CD14-positive monocyte (primary cell): ENCODE data around the gene STAT4. TPM values are rescaled to one million over a fixed set of nuclear protein-coding genes. Genes with fewer than 3 reads are reported as not detected.

Experiments
- DNase-seq, 3 donors: peaks; one replicate each; pipeline ENCODE4 v3.0.0-alpha.2; 2011 to 2022
- H2AFZ ChIP-seq: 2 replicates; pipeline ENCODE4 v1.6.0; 2012; ENCODE audit warnings: mild to moderate bottlenecking, low read depth, low read length, inconsistent platforms; ENCODE audit not compliant: insufficient read depth, poor library complexity, severe bottlenecking
- H3K27ac ChIP-seq, 2 donors: 1 replicate in 1 of 2; 2 replicates in 1 of 2; pipeline ENCODE4 v1.5.1; 2012 to 2013; ENCODE audit warnings: low read length in 2 of 2, control low read depth in 1 of 2, inconsistent platforms in 1 of 2, low read depth in 1 of 2, mild to moderate bottlenecking in 1 of 2
- H3K27me3 ChIP-seq, 2 donors: one replicate each; pipeline versions ENCODE4 v1.6.0 to v1.6.1; 2011 to 2013; ENCODE audit warnings: low read length in 2 of 2; ENCODE audit not compliant: control insufficient read depth in 2 of 2, insufficient read depth in 2 of 2
- H3K36me3 ChIP-seq, 2 donors: replicated peaks in 1 of 2; 1 replicate in 1 of 2; 2 replicates in 1 of 2; pipeline versions ENCODE4 v1.5.1 to v1.6.1; 2012 to 2013; ENCODE audit warnings: low read length in 2 of 2, control low read depth in 1 of 2, inconsistent platforms in 1 of 2, mild to moderate bottlenecking in 1 of 2; ENCODE audit not compliant: insufficient read depth in 2 of 2, control insufficient read depth in 1 of 2
- H3K4me1 ChIP-seq, 2 donors: 1 replicate in 1 of 2; 2 replicates in 1 of 2; pipeline versions ENCODE4 v1.5.1 to v1.6.1; 2012 to 2013; ENCODE audit warnings: low read length in 2 of 2, control low read depth in 1 of 2, inconsistent platforms in 1 of 2, mild to moderate bottlenecking in 1 of 2, moderate library complexity in 1 of 2; ENCODE audit not compliant: insufficient read depth in 2 of 2, control insufficient read depth in 1 of 2
- H3K4me2 ChIP-seq: replicated peaks from 2 replicates; pipeline ENCODE3; 2012; ENCODE audit warnings: low read length, moderate library complexity, mild to moderate bottlenecking; ENCODE audit not compliant: poor library complexity, severe bottlenecking; ENCODE audit errors: extremely low read depth
- H3K4me3 ChIP-seq, 3 experiments: fragments of 200-600 bp in 1 of 3; sonication (generic) in 1 of 3; replicated peaks in 1 of 3; 1 replicate in 2 of 3; 2 replicates in 1 of 3; pipeline ENCODE4 v1.5.1; 2011 to 2013; ENCODE audit warnings: low read length in 3 of 3, mild to moderate bottlenecking in 3 of 3, control low read depth in 2 of 3, low read depth in 2 of 3, inconsistent platforms in 1 of 3, moderate library complexity in 1 of 3
- H3K79me2 ChIP-seq: 2 replicates; pipeline ENCODE4 v1.6.0; 2012; ENCODE audit warnings: mild to moderate bottlenecking, control low read depth, inconsistent platforms, low read length, moderate library complexity; ENCODE audit not compliant: insufficient read depth
- H3K9ac ChIP-seq: 2 replicates; pipeline ENCODE4 v1.6.0; 2017; ENCODE audit warnings: low read length, mild to moderate bottlenecking; ENCODE audit not compliant: insufficient read depth, poor library complexity, severe bottlenecking
- H3K9me3 ChIP-seq, 2 donors: replicated peaks in 1 of 2; 1 replicate in 1 of 2; 2 replicates in 1 of 2; pipeline versions ENCODE4 v1.5.1 to v1.6.1; 2012 to 2013; ENCODE audit warnings: low read length in 2 of 2, control low read depth in 1 of 2; ENCODE audit not compliant: control insufficient read depth in 1 of 2, insufficient read depth in 1 of 2
- H4K20me1 ChIP-seq: 2 replicates; pipeline ENCODE4 v1.6.0; 2012; ENCODE audit warnings: mild to moderate bottlenecking, low read length, control low read depth, moderate library complexity; ENCODE audit not compliant: insufficient read depth
- H3K27ac Mint-ChIP-seq, 7 donors: one replicate each; pipeline ENCODE4 v1.8.0; 2020; ENCODE audit warnings: mild to moderate bottlenecking in 7 of 7, mixed read lengths in 7 of 7, moderate library complexity in 6 of 7, inconsistent platforms in 2 of 7
- H3K27me3 Mint-ChIP-seq, 3 donors: one replicate each; pipeline ENCODE4 v1.8.0; 2021 to 2022; ENCODE audit warnings: low read depth in 3 of 3, mild to moderate bottlenecking in 3 of 3, mixed read lengths in 3 of 3, moderate library complexity in 3 of 3, inconsistent platforms in 1 of 3
- H3K36me3 Mint-ChIP-seq, 2 donors: one replicate each; pipeline ENCODE4 v1.8.0; 2020; ENCODE audit warnings: mixed read lengths in 2 of 2, inconsistent platforms in 1 of 2, mild to moderate bottlenecking in 1 of 2
- H3K4me1 Mint-ChIP-seq: one replicate; pipeline ENCODE4 v1.8.0; 2020; ENCODE audit warnings: mild to moderate bottlenecking, mixed read lengths
- H3K4me3 Mint-ChIP-seq, 2 donors: one replicate each; pipeline ENCODE4 v1.8.0; 2020; ENCODE audit warnings: mild to moderate bottlenecking in 2 of 2, mixed read lengths in 2 of 2, moderate library complexity in 1 of 2
- H3K9me3 Mint-ChIP-seq, 7 donors: one replicate each; pipeline ENCODE4 v1.8.0; 2020 to 2022; ENCODE audit warnings: mixed read lengths in 7 of 7, mild to moderate bottlenecking in 6 of 7, moderate library complexity in 6 of 7, inconsistent platforms in 2 of 7
- WGBS: methylation state at CpG from one replicate; pipeline ENCODE4 v1.1.5; 2013; ENCODE audit warnings: missing lambda C conversion rate; ENCODE audit not compliant: insufficient coverage; 5-methylcytosine and 5-hydroxymethylcytosine counted together
- intact Hi-C, 2 donors: fragments of 100-400 bp; cut with micrococcal nuclease; formaldehyde crosslinking; loops; one replicate each; pipeline versions ENCODE4 v1.15.0 to v1.15.1; 2023
- polyA plus RNA-seq, 3 donors: library from polyadenylated mRNA; depleted of rRNA in 1 of 3; unstranded in 2 of 3; stranded (reverse) in 1 of 3; fragments of 300-500 nt in 2 of 3; fragments of >200 nt in 1 of 3; fragmentation: Illumina TruSeq in 2 of 3; gene quantifications; 1 replicate in 2 of 3; 2 replicates in 1 of 3; pipeline ENCODE4 v1.2.3, GENCODE V29; 2012 to 2021
- TF ChIP-seq, protein P1 (sequence below): fragments of 200-600 bp; IDR thresholded peaks from one replicate; pipeline ENCODE4 v1.8.0; 2022; ENCODE audit warnings: antibody characterized with exemption, mild to moderate bottlenecking

The STAT4 gene
- polyA plus RNA-seq, 3 donors, result 0.31 to 0.52 (median 0.31) TPM

DNA sequence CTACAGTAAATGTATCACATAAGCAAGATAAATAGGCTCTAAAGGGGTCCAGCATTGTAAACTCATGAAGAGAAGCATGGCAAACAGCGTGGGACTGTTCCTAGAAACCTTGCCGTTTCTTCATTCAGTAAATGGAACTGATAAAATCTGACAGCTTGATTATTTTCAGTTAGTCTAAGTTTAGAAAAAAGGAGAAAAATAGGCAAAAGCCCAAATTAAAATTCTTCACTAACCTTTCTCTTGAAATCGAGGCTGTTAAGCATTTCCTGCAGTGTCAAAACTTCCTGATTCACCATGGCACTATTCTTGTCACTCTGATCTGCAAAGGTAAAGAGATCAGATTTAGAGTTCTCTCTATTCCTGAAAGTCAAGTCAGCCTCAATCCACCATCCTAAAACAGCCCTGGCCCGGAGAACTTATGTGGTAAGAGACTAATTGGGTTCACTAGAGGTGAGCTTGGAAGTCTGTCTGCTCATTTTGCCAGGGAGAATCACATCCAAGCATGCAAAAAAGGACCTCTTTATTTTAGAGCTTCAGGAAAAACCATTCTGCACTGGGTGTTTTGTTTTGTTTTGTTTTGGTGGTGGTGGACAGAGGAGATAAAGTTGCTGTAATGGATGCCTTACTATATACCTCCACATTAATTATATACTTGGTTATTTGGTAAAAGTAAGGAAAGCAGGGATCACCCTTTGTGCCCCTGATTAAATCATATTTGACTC is 84.4 kb downstream of the STAT4 start:
- WGBS, result 0% methylated on average over 1 of the region's 4 CpGs
- Mint-ChIP-seq H3K27me3 (no peaks in the 10 kb centered on the region), H3K9me3 (no peaks in the 10 kb centered on the region), H3K27ac (peak overlapping the region in 5 of 7 donors; percentile 12 to 43 (median 25)), H3K4me1 (peaks cover 29% of the 10 kb centered on the region), H3K36me3 (no peaks in the 10 kb centered on the region), H3K4me3 (peak overlapping the region in 1 of 2 donors; percentile 0)
- Histone ChIP-seq H3K27ac (peak overlapping the region in 1 of 2 donors; percentile 3), H3K36me3 (no peaks in the 10 kb centered on the region), H3K9ac (no peak overlapping the region), H3K27me3 (no peaks in the 10 kb centered on the region), H3K9me3 (no peaks in the 10 kb centered on the region), H2AFZ (peak overlapping the region; percentile 47), H3K79me2 (no peaks in the 10 kb centered on the region), H3K4me1 (peaks cover 16 to 29% of the 10 kb centered on the region in 2 donors), H3K4me2 (peak overlapping the region; percentile 33), H3K4me3 (no peak overlapping the region), H4K20me1 (no peaks in the 10 kb centered on the region)
- no peak for DNase-seq
- TF ChIP-seq, protein P1, sequence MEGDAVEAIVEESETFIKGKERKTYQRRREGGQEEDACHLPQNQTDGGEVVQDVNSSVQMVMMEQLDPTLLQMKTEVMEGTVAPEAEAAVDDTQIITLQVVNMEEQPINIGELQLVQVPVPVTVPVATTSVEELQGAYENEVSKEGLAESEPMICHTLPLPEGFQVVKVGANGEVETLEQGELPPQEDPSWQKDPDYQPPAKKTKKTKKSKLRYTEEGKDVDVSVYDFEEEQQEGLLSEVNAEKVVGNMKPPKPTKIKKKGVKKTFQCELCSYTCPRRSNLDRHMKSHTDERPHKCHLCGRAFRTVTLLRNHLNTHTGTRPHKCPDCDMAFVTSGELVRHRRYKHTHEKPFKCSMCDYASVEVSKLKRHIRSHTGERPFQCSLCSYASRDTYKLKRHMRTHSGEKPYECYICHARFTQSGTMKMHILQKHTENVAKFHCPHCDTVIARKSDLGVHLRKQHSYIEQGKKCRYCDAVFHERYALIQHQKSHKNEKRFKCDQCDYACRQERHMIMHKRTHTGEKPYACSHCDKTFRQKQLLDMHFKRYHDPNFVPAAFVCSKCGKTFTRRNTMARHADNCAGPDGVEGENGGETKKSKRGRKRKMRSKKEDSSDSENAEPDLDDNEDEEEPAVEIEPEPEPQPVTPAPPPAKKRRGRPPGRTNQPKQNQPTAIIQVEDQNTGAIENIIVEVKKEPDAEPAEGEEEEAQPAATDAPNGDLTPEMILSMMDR, result no peak
- intact Hi-C loops, result no loop called here

DNA sequence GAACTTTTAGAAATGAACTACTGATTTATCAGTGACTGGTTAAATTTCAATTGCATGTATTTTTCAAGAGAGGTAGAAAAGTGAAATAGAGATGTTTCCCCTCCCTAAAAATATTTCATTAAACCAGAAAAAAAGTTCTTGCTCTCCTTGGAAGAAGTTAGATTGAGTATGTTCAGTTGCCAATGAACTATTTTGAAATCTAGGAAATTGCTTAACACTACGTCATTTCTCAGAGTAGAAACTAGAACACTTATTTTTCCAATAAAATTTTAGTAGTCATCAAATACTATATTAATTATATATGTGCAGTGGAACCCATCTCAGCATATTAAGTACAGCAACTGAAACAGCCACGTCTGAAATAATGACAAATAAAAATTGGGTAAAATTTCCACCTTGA is 85.0 kb downstream of the STAT4 start:
- Histone ChIP-seq H3K4me1 (peaks cover 16 to 29% of the 10 kb centered on the region in 2 donors), H2AFZ (peak overlapping the region; percentile 47), H3K27me3 (no peaks in the 10 kb centered on the region), H3K9ac (no peak overlapping the region), H3K4me3 (no peak overlapping the region), H3K79me2 (no peaks in the 10 kb centered on the region), H3K4me2 (peak overlapping the region; percentile 33), H4K20me1 (no peaks in the 10 kb centered on the region), H3K9me3 (no peaks in the 10 kb centered on the region), H3K36me3 (no peaks in the 10 kb centered on the region), H3K27ac (peak overlapping the region in 1 of 2 donors; percentile 3)
- Mint-ChIP-seq H3K9me3 (no peaks in the 10 kb centered on the region), H3K4me3 (no peak overlapping the region), H3K4me1 (peaks cover 29% of the 10 kb centered on the region), H3K36me3 (no peaks in the 10 kb centered on the region), H3K27ac (peak overlapping the region in 1 of 7 donors; percentile 43), H3K27me3 (no peaks in the 10 kb centered on the region)
- TF ChIP-seq, protein P1, result no peak
- intact Hi-C loops, result no loop called here
- no CpG with 5 or more reads among the region's 2 CpGs for WGBS
- peak; percentile 6 to 41 (median 32) for DNase-seq
